ENCODE data around the gene SLC35G3.
"Not testable (repeated sequence)": the region's sequence is repeated elsewhere in the genome, so short reads cannot be mapped to it uniquely, and the experiment has no call there.

Gene SLC35G3

GRCh38 chr17:35210741-35211140 is 16.5 kb upstream of the SLC35G3 start:
- DNase-seq, result no peak

GRCh38 chr17:35202582-35202981 is 8.4 kb upstream of the SLC35G3 start:
- DNase-seq, result not testable (repeated sequence)

- DNase-seq, result not testable (repeated sequence)
Measured at GRCh38 chr17:35195062-35195461, 869 bp upstream of the SLC35G3 start.

- DNase-seq, result no peak
Measured at GRCh38 chr17:35192708-35193107, 1.5 kb downstream of the SLC35G3 start.

GRCh38 chr17:35191001-35191695 is 3.0 kb downstream of the SLC35G3 start:
- no peak for DNase-seq

- peak; percentile 23 for DNase-seq
Measured at GRCh38 chr17:35189291-35189690, 4.9 kb downstream of the SLC35G3 start.

GRCh38 chr17:35188111-35188510 is 6.1 kb downstream of the SLC35G3 start:
- no peak for DNase-seq

- DNase-seq, result no peak
Measured at GRCh38 chr17:35187481-35187880, 6.7 kb downstream of the SLC35G3 start.

- no peak for DNase-seq
Measured at GRCh38 chr17:35185849-35186248, 8.3 kb downstream of the SLC35G3 start.

- no peak for DNase-seq
Measured at GRCh38 chr17:35184274-35184673, 9.9 kb downstream of the SLC35G3 start.

- no peak for DNase-seq
Measured at GRCh38 chr17:35183332-35183731, 10.9 kb downstream of the SLC35G3 start.

- DNase-seq, result not testable (repeated sequence)
Measured at GRCh38 chr17:35179379-35179778, 14.8 kb downstream of the SLC35G3 start.

- no peak for DNase-seq
Measured at GRCh38 chr17:35176897-35177296, 17.3 kb downstream of the SLC35G3 start.

- DNase-seq, result no peak
Measured at GRCh38 chr17:35175638-35176415, 18.4 kb downstream of the SLC35G3 start.

GRCh38 chr17:35174835-35175334 is 19.3 kb downstream of the SLC35G3 start:
- no peak for DNase-seq

- not testable (repeated sequence) for DNase-seq
Measured at GRCh38 chr17:35172321-35172720, 21.9 kb downstream of the SLC35G3 start.

GRCh38 chr17:35171834-35172233 is 22.4 kb downstream of the SLC35G3 start:
- no peak for DNase-seq

- peak; percentile 29 for DNase-seq
Measured at GRCh38 chr17:35170968-35171771, 23.0 kb downstream of the SLC35G3 start.

GRCh38 chr17:35169835-35170363 is 24.3 kb downstream of the SLC35G3 start:
- no peak for DNase-seq

- DNase-seq, result peak; percentile 12
Measured at GRCh38 chr17:35167666-35168065, 26.5 kb downstream of the SLC35G3 start.

GRCh38 chr17:35167046-35167445 is 27.1 kb downstream of the SLC35G3 start:
- no peak for DNase-seq

GRCh38 chr17:35166526-35166925 is 27.7 kb downstream of the SLC35G3 start:
- no peak for DNase-seq

- DNase-seq, result no peak
Measured at GRCh38 chr17:35164716-35165115, 29.5 kb downstream of the SLC35G3 start.

All from fibroblast of skin of scalp (primary cell).